ENCODE results near the gene AJUBA.
"Not testable (repeated sequence)": the region's sequence is repeated elsewhere in the genome, so short reads cannot be mapped to it uniquely, and the experiment has no call there.

AJUBA gene

DNA sequence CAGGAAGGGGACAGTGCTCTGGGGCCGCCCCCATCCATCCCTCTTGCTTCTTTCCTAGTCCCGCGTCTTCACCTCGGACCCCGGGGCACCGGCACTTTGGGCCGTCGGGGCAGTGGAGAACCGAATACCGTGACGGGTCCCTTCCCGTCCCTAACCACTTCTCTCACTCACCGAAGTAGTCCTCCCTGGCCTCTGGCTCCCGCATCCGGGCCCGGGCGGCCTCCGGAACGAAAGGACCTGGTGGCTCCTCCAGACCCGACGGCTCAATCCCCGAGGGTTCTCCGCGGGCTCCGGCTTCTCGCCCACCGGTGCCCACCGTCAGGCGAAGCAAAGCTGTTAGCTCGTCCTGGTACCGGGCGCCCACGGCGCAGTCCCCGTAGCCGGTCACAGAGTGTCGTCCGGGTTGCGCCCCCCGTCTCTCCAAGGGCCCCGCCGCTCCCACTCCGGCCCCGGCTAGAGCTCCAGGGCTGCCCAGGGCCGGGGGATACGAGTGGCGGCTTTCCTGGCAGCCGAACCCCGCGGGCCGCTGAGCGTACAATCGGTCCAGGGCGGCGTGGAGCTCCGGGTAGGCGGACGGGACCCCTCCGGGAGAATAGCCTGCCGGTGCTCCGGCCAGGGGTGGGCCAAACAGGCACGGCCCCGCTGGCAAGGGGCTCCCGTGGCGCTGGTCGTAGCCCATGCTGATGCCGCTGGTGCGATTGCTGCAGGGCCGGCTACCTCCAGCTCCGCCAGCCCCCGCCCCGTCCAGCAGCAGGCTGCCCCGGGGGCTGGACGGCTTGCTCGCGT lies 1.1 kb downstream of the AJUBA start:
- no peak for DNase-seq (ENCODE audit: low read depth in 2 of 2)

DNA sequence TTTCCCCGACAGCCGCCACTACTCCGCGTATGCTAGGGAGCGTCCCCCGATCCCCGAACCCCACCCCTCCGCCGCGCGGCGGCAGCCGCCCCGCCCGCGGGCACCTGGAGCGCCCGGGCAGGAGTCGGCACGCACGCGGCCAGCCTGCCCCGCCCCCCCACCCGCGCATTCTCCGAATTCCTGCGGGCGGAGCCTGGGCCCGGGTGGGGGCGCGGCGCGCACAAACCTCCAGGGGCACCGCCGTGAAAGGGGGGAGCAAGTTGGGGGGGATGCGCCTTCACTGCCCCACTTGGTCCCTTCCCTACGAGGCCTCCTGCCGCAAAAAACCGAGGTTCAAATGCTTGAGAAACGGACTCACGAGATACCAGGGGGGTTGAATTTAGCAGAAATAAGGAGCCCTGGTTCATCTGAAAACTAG lies 1.7 kb downstream of the AJUBA start:
- DNase-seq (ENCODE audit: low read depth in 2 of 2): no peak

DNA sequence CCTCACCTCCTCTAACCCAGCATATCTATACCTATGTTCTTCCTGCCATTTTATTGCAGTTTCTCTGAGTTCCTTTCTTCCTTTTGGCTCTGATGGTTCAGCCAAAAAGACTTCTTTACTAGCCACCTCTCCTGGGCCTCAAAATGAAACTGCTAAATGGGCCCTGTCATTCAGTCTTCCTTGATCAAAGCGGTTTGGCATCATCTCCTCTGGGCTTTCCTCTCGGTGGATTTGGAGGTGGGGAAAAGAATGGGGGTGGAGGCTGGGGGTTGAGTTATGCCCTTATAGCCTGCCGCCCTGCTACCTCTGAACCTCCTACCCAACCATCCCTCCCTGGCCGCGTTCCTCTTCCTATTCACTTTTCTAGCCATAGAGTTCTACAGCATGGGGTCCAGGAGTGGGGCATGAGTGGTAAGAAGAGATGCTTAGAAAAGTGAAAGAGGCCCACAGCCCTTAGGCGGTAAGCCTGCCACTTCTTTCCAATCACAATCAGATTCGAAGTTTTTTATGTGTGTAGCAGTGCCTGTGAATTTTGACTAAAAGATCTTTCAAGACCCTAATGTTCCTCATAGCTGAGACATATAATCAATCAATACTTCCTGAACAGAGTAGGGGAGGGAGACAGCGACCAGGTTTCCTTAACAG lies 2.5 kb downstream of the AJUBA start:
- DNase-seq (ENCODE audit: low read depth in 2 of 2): no peak

DNA sequence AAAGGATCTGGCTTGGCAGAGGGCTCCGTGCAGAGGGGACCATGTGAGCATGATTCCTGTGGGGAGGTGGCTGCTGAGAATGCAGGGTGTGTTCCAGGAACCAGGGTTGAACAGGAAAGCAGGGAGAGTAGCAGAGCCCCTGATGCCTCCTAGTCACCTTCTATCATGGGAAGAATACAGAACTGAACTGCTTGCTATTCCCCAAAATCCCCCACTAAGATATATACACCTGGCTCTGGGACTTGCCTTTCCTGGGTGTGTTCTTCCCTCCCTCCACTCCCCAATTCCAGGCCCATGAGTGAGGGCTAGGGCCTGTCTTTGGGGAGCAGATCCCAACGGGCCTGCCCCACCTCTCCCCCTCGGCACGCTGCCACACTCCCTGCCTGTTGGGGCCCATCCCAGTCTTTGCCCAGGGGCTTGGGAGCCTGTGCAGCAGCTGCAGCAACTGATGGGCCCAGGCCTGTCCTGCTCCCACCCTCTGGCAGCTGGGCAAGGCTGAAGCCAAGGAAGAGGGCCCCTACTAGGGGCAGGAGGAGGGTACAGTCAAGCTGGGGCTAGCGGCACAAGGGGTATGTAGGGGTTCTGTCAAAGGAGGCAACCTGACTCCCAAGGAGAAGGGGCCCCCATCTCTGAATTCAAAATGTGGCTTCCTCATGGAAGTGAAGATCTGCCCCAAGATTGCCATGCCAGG lies 3.2 kb downstream of the AJUBA start:
- DNase-seq (ENCODE audit: low read depth in 2 of 2): no peak

DNA sequence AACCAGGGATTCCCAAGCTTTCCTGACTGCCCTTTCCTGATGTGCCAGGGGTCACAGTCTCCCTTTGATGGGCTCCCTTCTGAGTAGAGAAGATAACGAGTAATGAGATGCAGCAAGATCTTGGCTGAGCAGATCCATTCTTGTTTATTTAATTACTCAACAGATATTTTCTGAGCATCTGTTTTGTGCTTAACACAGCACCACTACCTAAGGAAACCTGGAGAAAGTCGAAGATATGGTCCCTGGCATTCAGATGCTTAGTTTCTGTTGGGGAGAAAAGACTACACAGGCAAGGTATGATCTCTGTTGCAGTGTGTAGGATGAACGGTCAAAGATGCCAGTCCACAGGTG lies 3.9 kb downstream of the AJUBA start:
- no peak for DNase-seq (ENCODE audit: low read depth in 2 of 2)

GRCh38 chr14:22977684-22978486 lies 4.5 kb downstream of the AJUBA start:
- DNase-seq (ENCODE audit: low read depth in 2 of 2): no peak

- no peak for DNase-seq (ENCODE audit: low read depth in 2 of 2)
Observed at GRCh38 chr14:22977434-22977683, 5.0 kb downstream of the AJUBA start.

DNA sequence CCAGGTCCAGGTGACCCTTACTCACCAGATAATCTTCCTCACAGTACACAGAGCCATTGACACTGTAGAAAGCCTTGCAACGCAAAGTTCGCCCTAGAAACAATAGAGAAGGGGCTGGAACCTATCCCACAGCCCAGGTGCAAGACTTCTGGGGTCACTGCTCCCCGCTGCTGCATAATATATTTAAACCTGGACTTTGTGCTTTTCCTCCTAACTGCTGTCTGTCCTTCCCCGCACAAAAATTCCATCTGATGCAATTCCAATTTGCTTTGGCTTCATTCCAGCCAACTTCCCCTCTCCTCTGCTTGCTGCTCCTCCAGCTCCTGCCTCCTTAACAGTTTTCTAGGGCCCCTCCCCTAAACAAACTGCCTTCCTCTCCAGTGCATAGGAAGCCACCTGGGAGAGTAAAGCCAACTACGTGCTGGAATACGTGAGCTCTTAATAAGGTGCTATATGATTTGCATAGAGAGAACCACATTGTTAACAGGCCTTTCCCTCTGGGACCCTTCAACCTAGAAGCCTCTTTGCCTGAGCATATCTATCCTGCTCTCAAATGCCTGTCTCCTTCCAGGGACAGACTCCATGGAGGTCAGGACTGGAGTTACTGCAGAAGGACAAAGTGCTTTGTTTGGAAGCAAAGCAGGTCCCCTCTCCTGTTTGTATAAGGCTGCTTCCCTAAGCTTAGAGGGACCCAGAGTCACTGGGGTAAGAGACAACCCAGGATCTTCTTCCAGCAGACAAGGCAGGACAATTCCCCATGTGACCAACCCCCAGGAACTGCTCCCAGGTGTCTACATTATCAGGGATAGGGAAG lies 5.5 kb downstream of the AJUBA start:
- no peak for DNase-seq (ENCODE audit: low read depth in 2 of 2)

DNA sequence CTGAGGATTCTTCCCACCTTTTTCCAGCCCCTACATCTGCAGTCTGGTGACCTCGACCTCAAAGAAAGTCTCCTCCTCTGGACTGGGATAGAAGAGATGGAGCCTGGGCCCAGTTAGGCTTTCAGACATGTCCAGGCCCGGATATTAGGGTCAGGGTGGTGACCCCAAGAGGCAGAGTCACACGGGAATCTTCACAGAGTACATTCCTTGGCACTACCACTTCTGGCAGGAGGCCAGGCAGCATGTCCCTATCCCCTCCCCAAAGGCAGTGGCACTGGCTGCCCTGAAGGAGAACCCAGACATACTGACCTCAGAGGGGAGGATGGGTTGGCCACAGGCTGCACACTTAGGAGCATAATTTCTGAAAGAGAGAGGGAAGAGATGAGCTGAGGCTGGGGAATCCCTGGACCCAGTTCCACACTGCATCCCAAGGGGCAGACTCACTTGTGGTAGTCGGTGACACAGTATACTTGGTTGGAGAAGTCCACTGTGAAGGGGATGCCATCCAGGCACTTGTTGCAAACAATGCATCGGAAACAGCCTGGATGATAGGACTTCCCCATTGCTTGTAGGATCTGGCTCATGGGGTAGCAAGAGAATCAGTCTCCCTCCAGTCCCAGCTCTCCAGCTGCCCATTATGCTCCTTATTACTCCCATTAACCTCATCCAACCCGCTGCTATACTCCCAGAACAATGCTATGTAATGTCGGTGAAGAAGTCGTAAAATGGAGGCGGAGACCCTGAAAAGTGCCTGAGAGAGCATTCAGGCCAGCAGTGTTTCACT lies 7.6 kb downstream of the AJUBA start:
- DNase-seq (ENCODE audit: low read depth in 2 of 2): no peak

- DNase-seq (ENCODE audit: low read depth in 2 of 2): no peak
Observed at GRCh38 chr14:22973217-22974032, 8.9 kb downstream of the AJUBA start.

- no peak for DNase-seq (ENCODE audit: low read depth in 2 of 2)
Observed at GRCh38 chr14:22972313-22972930, 9.9 kb downstream of the AJUBA start.

DNA sequence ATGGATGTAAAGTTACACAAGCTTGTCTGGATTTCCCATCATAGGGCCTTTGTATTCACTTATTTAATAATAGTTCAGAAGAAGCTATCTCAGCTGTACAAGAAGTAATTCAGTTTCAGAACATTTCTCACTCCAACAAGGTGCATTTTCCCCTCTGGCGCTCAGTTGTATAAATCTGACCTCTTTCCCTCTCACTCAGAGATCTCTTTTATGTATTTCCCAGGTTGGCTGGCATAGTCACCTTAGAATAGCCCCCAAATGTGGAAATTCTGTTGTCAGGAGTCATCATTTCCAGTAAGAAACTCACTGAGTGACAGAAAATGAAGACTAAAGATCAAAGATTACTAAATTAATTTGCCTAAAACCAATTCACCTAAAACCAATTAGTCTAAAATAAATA lies 11.2 kb downstream of the AJUBA start:
- no peak for DNase-seq (ENCODE audit: low read depth in 2 of 2)

- DNase-seq (ENCODE audit: low read depth in 2 of 2): no peak
Observed at GRCh38 chr14:22966783-22967269, 15.5 kb downstream of the AJUBA start.

DNA sequence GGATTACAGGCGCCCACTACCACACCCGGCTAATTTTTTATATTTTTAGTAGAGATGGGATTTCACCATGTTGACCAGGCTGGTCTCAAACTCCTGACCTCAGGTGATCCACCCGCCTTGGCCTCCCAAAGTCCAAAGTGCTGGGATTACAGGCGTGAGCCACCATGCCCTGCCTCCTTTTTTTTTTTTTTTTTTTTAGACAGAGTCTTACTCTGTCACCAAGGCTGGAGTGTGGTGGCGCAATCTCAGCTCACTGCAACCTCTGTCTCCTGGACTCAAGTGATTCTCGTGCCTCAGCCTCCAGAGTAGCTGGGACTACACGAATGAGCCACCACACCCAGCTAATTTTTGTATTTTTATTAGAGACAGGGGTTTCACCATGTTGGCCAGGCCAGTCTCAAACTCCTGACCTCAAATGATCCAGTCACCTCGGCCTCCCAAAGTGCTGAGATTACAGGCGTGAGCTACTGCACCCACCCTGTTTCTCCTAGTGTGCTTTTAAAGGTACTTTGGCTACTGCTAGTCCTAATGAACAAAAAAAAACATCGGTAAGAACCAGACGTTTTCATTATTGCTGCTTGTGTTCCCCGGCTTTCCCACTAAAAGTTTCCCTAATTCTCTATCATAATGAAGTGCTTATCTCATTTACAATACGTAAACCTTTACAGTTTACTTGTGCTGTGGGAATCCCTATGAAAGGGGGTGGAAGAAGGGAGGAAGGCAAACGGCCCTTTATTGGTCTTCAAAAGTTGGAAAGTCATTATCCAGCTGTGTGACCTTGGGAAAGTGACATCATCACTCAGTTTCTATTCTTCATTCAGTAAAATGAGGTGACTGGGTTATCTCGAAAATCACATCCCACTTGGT lies 16.2 kb downstream of the AJUBA start:
- DNase-seq (ENCODE audit: low read depth in 2 of 2): not testable (repeated sequence)

- DNase-seq (ENCODE audit: low read depth in 2 of 2): no peak
Observed at GRCh38 chr14:22962061-22962676, 20.2 kb downstream of the AJUBA start.

GRCh38 chr14:22955702-22956569 lies 26.4 kb downstream of the AJUBA start:
- DNase-seq (ENCODE audit: low read depth in 2 of 2): no peak

DNA sequence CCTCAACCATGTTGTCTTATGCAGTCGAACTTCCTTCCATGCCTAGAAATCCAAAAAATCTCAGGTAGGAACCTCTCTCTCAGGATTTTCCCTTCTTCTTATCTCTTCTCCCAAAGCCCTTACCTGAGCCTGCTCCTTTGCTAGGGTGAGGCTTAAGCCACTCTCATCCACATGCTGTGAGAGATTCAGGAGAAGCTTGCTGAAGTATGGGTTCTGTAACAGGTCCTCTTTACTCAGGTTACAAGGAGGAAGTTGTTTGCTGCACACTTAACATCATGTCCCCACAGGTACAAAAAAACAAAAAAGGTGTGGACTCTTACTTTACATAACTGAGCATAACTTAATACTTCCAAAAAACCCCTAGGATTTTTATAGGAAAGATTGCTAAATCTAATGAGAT lies 29.9 kb downstream of the AJUBA start:
- no peak for DNase-seq (ENCODE audit: low read depth in 2 of 2)
